Hematopoietic multipotent progenitor cell treated with erythropoietin and hydrocortisone succinate and interleukin-3 and kit ligand, for 6 days (in vitro differentiated cells): Measurements from ENCODE around the gene HYI.
A peak's percentile ranks its signal among the peaks of the same experiment; 100 is the strongest.
"Not testable (repeated sequence)": the region's sequence is repeated elsewhere in the genome, so short reads cannot be mapped to it uniquely, and the experiment has no call there.

Experiments
- DNase-seq: peaks from one replicate; pipeline ENCODE4 v3.0.0-alpha.2; 2015

HYI gene

GRCh38 chr1:43464681-43465504 lies 11.2 kb upstream of the HYI start:
- DNase-seq, result no peak

- peak; percentile 73 for DNase-seq
These were observed 9.7 kb upstream of the HYI start for GRCh38 chr1:43463479-43463878.

GRCh38 chr1:43460988-43461693 lies 7.4 kb upstream of the HYI start:
- no peak for DNase-seq

- not testable (repeated sequence) for DNase-seq
These were observed 4.6 kb upstream of the HYI start for GRCh38 chr1:43458379-43458778.

GRCh38 chr1:43455213-43455889 lies 1.6 kb upstream of the HYI start:
- no peak for DNase-seq

- peak; percentile 91 for DNase-seq
These were observed 710 bp upstream of the HYI start for GRCh38 chr1:43454270-43455011.

- peak; percentile 89 for DNase-seq
These were observed 816 bp downstream of the HYI start for GRCh38 chr1:43452789-43453441.

GRCh38 chr1:43451701-43452532 lies 1.8 kb downstream of the HYI start:
- no peak for DNase-seq

GRCh38 chr1:43451157-43451591 lies 2.6 kb downstream of the HYI start:
- DNase-seq, result no peak

- DNase-seq, result no peak
These were observed 3.3 kb downstream of the HYI start for GRCh38 chr1:43450251-43450941.

GRCh38 chr1:43449708-43450069 lies 4.0 kb downstream of the HYI start:
- DNase-seq, result no peak

GRCh38 chr1:43448955-43449707 lies 4.6 kb downstream of the HYI start:
- no peak for DNase-seq

- no peak for DNase-seq
These were observed 5.6 kb downstream of the HYI start for GRCh38 chr1:43447891-43448708.

GRCh38 chr1:43446881-43447835 lies 6.6 kb downstream of the HYI start:
- no peak for DNase-seq

GRCh38 chr1:43446388-43446740 lies 7.4 kb downstream of the HYI start:
- no peak for DNase-seq

- DNase-seq, result no peak
These were observed 7.9 kb downstream of the HYI start for GRCh38 chr1:43445606-43446387.

GRCh38 chr1:43444836-43445235 lies 8.9 kb downstream of the HYI start:
- DNase-seq, result peak; percentile 56
